Sigmoid colon (tissue), 7 donors: Measurements from ENCODE around the gene GAPDHS. TPM values are rescaled to one million over a fixed set of nuclear protein-coding genes. Genes with fewer than 3 reads are reported as not detected.

ENCODE experiments used
- polyA plus RNA-seq, 3 donors: library from polyadenylated mRNA; stranded (reverse); fragments of 200-250 nt; gene quantifications; one replicate each; pipeline ENCODE4 v1.2.3, GENCODE V29; 2013
- total RNA-seq, 4 donors: library from RNA; depleted of rRNA; stranded (reverse); fragments of >200 nt; gene quantifications; one replicate each; pipeline ENCODE4 v1.1.0, GENCODE V29; 2016
- donor health status: healthy with polysubstance abuse.
- donor health status: Bipolar disorder and iron deficiency.
- donor health status: healthy.

The GAPDHS gene
- total and polyA plus RNA-seq, 7 donors = not detected

Other genes starting within 250 kb of the GAPDHS start
- 1 to 10 TPM in 1 of 4 donors, not detected in 3; 6.1 TPM for gene MAG, start 241.3 kb upstream of the GAPDHS start, total RNA-seq
- gene MAG, start 241.3 kb upstream of the GAPDHS start, polyA plus RNA-seq = under 1 TPM in 1 of 3 donors, not detected in 2; 0.06 TPM
- 1 to 10 TPM; 1.2 to 4.8 (median 2.7) TPM for gene CD22, start 204.3 kb upstream of the GAPDHS start, total RNA-seq
- gene CD22, start 204.3 kb upstream of the GAPDHS start, polyA plus RNA-seq = 100 to 1,000 TPM in 1 of 3 donors, 1 to 10 TPM in 1, under 1 TPM in 1; 0.69 to 107 (median 4.8) TPM
- not detected for gene FFAR1, start 185.6 kb upstream of the GAPDHS start, total RNA-seq
- under 1 TPM in 1 of 3 donors, not detected in 2; 0.06 TPM for gene FFAR1, start 185.6 kb upstream of the GAPDHS start, polyA plus RNA-seq
- gene FFAR3, start 175.0 kb upstream of the GAPDHS start, total RNA-seq = 1 to 10 TPM; 1.1 to 1.9 (median 1.5) TPM
- gene FFAR3, start 175.0 kb upstream of the GAPDHS start, polyA plus RNA-seq = under 1 TPM in 1 of 3 donors, not detected in 2; 0.67 TPM
- gene GPR42, start 162.4 kb upstream of the GAPDHS start, total RNA-seq = under 1 TPM in 3 of 4 donors, not detected in 1; 0.27 to 0.83 (median 0.36) TPM
- gene GPR42, start 162.4 kb upstream of the GAPDHS start, polyA plus RNA-seq = under 1 TPM in 1 of 3 donors, not detected in 2; 0.17 TPM
- gene FFAR2, start 85.2 kb upstream of the GAPDHS start, total RNA-seq = under 1 TPM in 1 of 4 donors, not detected in 3; 0.81 TPM
- gene FFAR2, start 85.2 kb upstream of the GAPDHS start, polyA plus RNA-seq = under 1 TPM in 2 of 3 donors, not detected in 1; 0.69 to 0.92 TPM
- not detected for gene KRTDAP, start 43.0 kb upstream of the GAPDHS start, total RNA-seq
- not detected for gene KRTDAP, start 43.0 kb upstream of the GAPDHS start, polyA plus RNA-seq
- gene DMKN, start 19.8 kb upstream of the GAPDHS start, total RNA-seq = 10 to 100 TPM in 3 of 4 donors, 1 to 10 TPM in 1; 6.1 to 39.0 (median 24.4) TPM
- 10 to 100 TPM in 1 of 3 donors, 1 to 10 TPM in 2; 5.5 to 20.6 (median 9.0) TPM for gene DMKN, start 19.8 kb upstream of the GAPDHS start, polyA plus RNA-seq
- gene SBSN, start 5.1 kb upstream of the GAPDHS start, total RNA-seq = not detected
- gene SBSN, start 5.1 kb upstream of the GAPDHS start, polyA plus RNA-seq = 1 to 10 TPM in 1 of 3 donors, under 1 TPM in 1, not detected in 1; 0.17 to 1.2 TPM
- gene TMEM147, start 12.2 kb downstream of the GAPDHS start, total RNA-seq = 10 to 100 TPM; 60.1 to 72.5 (median 69.3) TPM
- gene TMEM147, start 12.2 kb downstream of the GAPDHS start, polyA plus RNA-seq = 100 to 1,000 TPM in 1 of 3 donors, 10 to 100 TPM in 2; 24.5 to 123 (median 46.2) TPM
- not detected for gene ATP4A, start 30.2 kb downstream of the GAPDHS start, total RNA-seq
- under 1 TPM in 1 of 3 donors, not detected in 2; 0.10 TPM for gene ATP4A, start 30.2 kb downstream of the GAPDHS start, polyA plus RNA-seq
- gene PMIS2, start 52.7 kb downstream of the GAPDHS start, total RNA-seq = not detected
- not detected for gene PMIS2, start 52.7 kb downstream of the GAPDHS start, polyA plus RNA-seq
- 1 to 10 TPM; 4.6 to 9.6 (median 6.1) TPM for gene HAUS5, start 79.3 kb downstream of the GAPDHS start, total RNA-seq
- 10 to 100 TPM in 1 of 3 donors, 1 to 10 TPM in 2; 1.2 to 14.8 (median 1.6) TPM for gene HAUS5, start 79.3 kb downstream of the GAPDHS start, polyA plus RNA-seq
- 10 to 100 TPM; 43.5 to 61.2 (median 53.2) TPM for gene RBM42, start 95.6 kb downstream of the GAPDHS start, total RNA-seq
- gene RBM42, start 95.6 kb downstream of the GAPDHS start, polyA plus RNA-seq = 10 to 100 TPM; 51.3 to 78.3 (median 55.9) TPM
- 1 to 10 TPM in 2 of 4 donors, under 1 TPM in 1, not detected in 1; 0.55 to 2.3 (median 1.1) TPM for gene ETV2, start 108.3 kb downstream of the GAPDHS start, total RNA-seq
- 1 to 10 TPM; 2.0 to 5.4 (median 4.9) TPM for gene ETV2, start 108.3 kb downstream of the GAPDHS start, polyA plus RNA-seq
- 100 to 1,000 TPM; 593 to 780 (median 696) TPM for gene COX6B1, start 114.9 kb downstream of the GAPDHS start, total RNA-seq
- 1,000 to 10,000 TPM; 1,177 to 1,718 (median 1,686) TPM for gene COX6B1, start 114.9 kb downstream of the GAPDHS start, polyA plus RNA-seq
- gene UPK1A, start 133.1 kb downstream of the GAPDHS start, total RNA-seq = under 1 TPM in 1 of 4 donors, not detected in 3; 0.55 TPM
- gene UPK1A, start 133.1 kb downstream of the GAPDHS start, polyA plus RNA-seq = not detected
- gene ZBTB32, start 171.1 kb downstream of the GAPDHS start, total RNA-seq = not detected
- gene ZBTB32, start 171.1 kb downstream of the GAPDHS start, polyA plus RNA-seq = 1 to 10 TPM in 1 of 3 donors, not detected in 2; 3.1 TPM
- 10 to 100 TPM in 3 of 4 donors, 1 to 10 TPM in 1; 6.4 to 27.3 (median 15.3) TPM for gene KMT2B, start 184.5 kb downstream of the GAPDHS start, total RNA-seq
- 10 to 100 TPM in 2 of 3 donors, 1 to 10 TPM in 1; 7.4 to 32.2 (median 12.0) TPM for gene KMT2B, start 184.5 kb downstream of the GAPDHS start, polyA plus RNA-seq
- gene IGFLR1, start 209.0 kb downstream of the GAPDHS start, total RNA-seq = 10 to 100 TPM in 2 of 4 donors, 1 to 10 TPM in 2; 2.5 to 12.2 (median 8.6) TPM
- gene IGFLR1, start 209.0 kb downstream of the GAPDHS start, polyA plus RNA-seq = 10 to 100 TPM in 1 of 3 donors, 1 to 10 TPM in 2; 3.7 to 25.0 (median 9.0) TPM
- gene U2AF1L4, start 212.0 kb downstream of the GAPDHS start, total RNA-seq = 10 to 100 TPM; 16.3 to 53.5 (median 27.9) TPM
- gene U2AF1L4, start 212.0 kb downstream of the GAPDHS start, polyA plus RNA-seq = 10 to 100 TPM; 12.7 to 23.4 (median 16.0) TPM
- 10 to 100 TPM; 27.8 to 44.9 (median 36.6) TPM for gene PSENEN, start 212.2 kb downstream of the GAPDHS start, total RNA-seq
- gene PSENEN, start 212.2 kb downstream of the GAPDHS start, polyA plus RNA-seq = 10 to 100 TPM; 48.0 to 72.3 (median 59.4) TPM
- gene LIN37, start 215.1 kb downstream of the GAPDHS start, total RNA-seq = 10 to 100 TPM; 12.5 to 19.1 (median 15.9) TPM
- gene LIN37, start 215.1 kb downstream of the GAPDHS start, polyA plus RNA-seq = 10 to 100 TPM in 2 of 3 donors, 1 to 10 TPM in 1; 8.4 to 13.6 (median 11.3) TPM
- gene HSPB6, start 223.6 kb downstream of the GAPDHS start, total RNA-seq = 100 to 1,000 TPM in 3 of 4 donors, 10 to 100 TPM in 1; 59.4 to 275 (median 154) TPM
- gene HSPB6, start 223.6 kb downstream of the GAPDHS start, polyA plus RNA-seq = 10 to 100 TPM in 2 of 3 donors, 1 to 10 TPM in 1; 4.4 to 36.6 (median 35.9) TPM
- gene PROSER3, start 224.7 kb downstream of the GAPDHS start, total RNA-seq = 1 to 10 TPM; 2.9 to 6.1 (median 5.2) TPM
- 10 to 100 TPM in 1 of 3 donors, 1 to 10 TPM in 2; 2.4 to 16.5 (median 3.5) TPM for gene PROSER3, start 224.7 kb downstream of the GAPDHS start, polyA plus RNA-seq
- 10 to 100 TPM in 2 of 4 donors, 1 to 10 TPM in 2; 4.4 to 11.9 (median 8.5) TPM for gene ARHGAP33, start 242.1 kb downstream of the GAPDHS start, total RNA-seq
- gene ARHGAP33, start 242.1 kb downstream of the GAPDHS start, polyA plus RNA-seq = 10 to 100 TPM in 1 of 3 donors, 1 to 10 TPM in 1, under 1 TPM in 1; 0.60 to 10.6 (median 1.2) TPM